ENCODE data around the gene OASL. TPM values are rescaled to one million over a fixed set of nuclear protein-coding genes. Genes with fewer than 3 reads are reported as not detected.
A peak's percentile ranks its signal among the peaks of the same experiment; 100 is the strongest.
"Not testable (repeated sequence)": the region's sequence is repeated elsewhere in the genome, so short reads cannot be mapped to it uniquely, and the experiment has no call there.

OASL gene
- polyA plus RNA-seq, 1 experiment: 0.05 TPM

- CTCF ChIA-PET: interaction anchor here (2.1 kb wide), 1 partner anchor 9 kb away, joined by 10 read pairs; no protein-coding TSS in a partner anchor
- POLR2A ChIA-PET: no interaction called here
- no peaks in the 10 kb centered on the region for H3K9me3 ChIP-seq (ENCODE audit: control insufficient read depth, insufficient read depth, low read length)
- peaks cover 7% of the 10 kb centered on the region for H3K27me3 ChIP-seq (ENCODE audit: control insufficient read depth, insufficient read depth, low read length)
- no peak overlapping the region for H3K27ac ChIP-seq (ENCODE audit: low read depth, low read length)
- no peak for TF ChIP-seq CTCF (IDR thresholded peaks at IDR 0.05; ENCODE audit: low read depth, low read length)
- no peak for DNase-seq (ENCODE audit: low read depth, low spot score)
- H3K4me3 ChIP-seq (ENCODE audit: low read depth, low read length): no peak overlapping the region
These were observed 11.7 kb upstream of the OASL start for GRCh38 chr12:121050725-121051124.

GRCh38 chr12:121048442-121048841, 9.4 kb upstream of the OASL start:
- H3K27me3 ChIP-seq (ENCODE audit: control insufficient read depth, insufficient read depth, low read length): peaks cover 14% of the 10 kb centered on the region
- ChIA-PET CTCF (interaction anchor here (3.0 kb wide), 1 partner anchor 12 kb away, joined by 11 read pairs; no protein-coding TSS in a partner anchor), POLR2A (interaction anchor here (0.6 kb wide), 1 partner anchor 17 kb away, joined by 6 read pairs; no protein-coding TSS in a partner anchor)
- no peak for TF ChIP-seq CTCF (IDR thresholded peaks at IDR 0.05; ENCODE audit: low read depth, low read length)
- H3K4me3 ChIP-seq (ENCODE audit: low read depth, low read length): no peak overlapping the region
- no peak for DNase-seq (ENCODE audit: low read depth, low spot score)
- no peak overlapping the region for H3K27ac ChIP-seq (ENCODE audit: low read depth, low read length)
- H3K9me3 ChIP-seq (ENCODE audit: control insufficient read depth, insufficient read depth, low read length): no peaks in the 10 kb centered on the region

DNA sequence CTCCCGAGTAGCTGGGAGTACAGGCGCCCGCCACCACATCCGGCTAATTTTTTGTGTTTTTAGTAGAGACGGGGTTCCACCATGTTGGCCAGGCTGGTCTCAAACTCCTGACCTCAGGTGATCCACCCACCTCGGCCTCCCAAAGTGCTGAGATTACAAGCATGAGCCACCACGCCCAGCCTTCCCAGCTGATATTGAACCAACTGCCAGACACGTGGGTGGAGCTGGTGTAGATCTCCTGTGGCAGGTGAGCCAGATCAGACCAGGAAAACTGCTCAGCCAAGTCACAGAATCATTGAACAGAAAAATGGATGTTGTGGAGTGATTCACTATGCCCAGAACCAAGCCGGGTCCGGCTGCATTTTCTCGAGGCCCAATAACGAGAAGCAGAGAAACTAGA, 8.4 kb upstream of the OASL start:
- CTCF ChIA-PET: interaction anchor here (3.0 kb wide), 1 partner anchor 13 kb away, joined by 11 read pairs; no protein-coding TSS in a partner anchor
- POLR2A ChIA-PET; H3K27ac ChIP-seq (ENCODE audit: low read depth, low read length); H3K4me3 ChIP-seq (ENCODE audit: low read depth, low read length); DNase-seq (ENCODE audit: low read depth, low spot score); H3K9me3 ChIP-seq (ENCODE audit: control insufficient read depth, insufficient read depth, low read length): not testable (repeated sequence)
- peaks cover 15% of the 10 kb centered on the region for H3K27me3 ChIP-seq (ENCODE audit: control insufficient read depth, insufficient read depth, low read length)

DNA sequence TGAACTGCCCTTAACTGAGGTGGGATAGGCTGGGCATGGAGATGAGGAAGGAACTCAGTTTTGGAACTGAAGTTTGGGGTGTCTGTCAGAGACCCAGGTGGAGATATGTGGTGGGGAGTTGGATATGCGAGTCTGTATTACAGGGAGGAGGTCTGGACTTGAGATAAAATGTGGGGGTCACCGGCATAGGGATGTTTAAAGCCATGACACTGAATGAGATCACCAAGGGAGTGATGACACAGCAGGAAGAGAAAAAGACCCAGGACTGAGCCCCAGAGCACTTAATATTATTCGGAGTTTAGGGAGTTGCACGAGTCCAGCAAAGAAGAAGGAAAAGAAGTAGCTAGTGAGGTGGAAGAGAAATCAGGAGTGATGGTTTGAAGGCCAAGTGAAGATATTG, 4.0 kb upstream of the OASL start:
- H3K4me3 ChIP-seq (ENCODE audit: low read depth, low read length): no peak overlapping the region
- ChIA-PET POLR2A (no interaction called here), CTCF (no interaction called here)
- peaks cover 10% of the 10 kb centered on the region for H3K27me3 ChIP-seq (ENCODE audit: control insufficient read depth, insufficient read depth, low read length)
- no peak for DNase-seq (ENCODE audit: low read depth, low spot score)
- no peaks in the 10 kb centered on the region for H3K9me3 ChIP-seq (ENCODE audit: control insufficient read depth, insufficient read depth, low read length)
- no peak overlapping the region for H3K27ac ChIP-seq (ENCODE audit: low read depth, low read length)
- no peak for TF ChIP-seq CTCF (IDR thresholded peaks at IDR 0.05; ENCODE audit: low read depth, low read length)

DNA sequence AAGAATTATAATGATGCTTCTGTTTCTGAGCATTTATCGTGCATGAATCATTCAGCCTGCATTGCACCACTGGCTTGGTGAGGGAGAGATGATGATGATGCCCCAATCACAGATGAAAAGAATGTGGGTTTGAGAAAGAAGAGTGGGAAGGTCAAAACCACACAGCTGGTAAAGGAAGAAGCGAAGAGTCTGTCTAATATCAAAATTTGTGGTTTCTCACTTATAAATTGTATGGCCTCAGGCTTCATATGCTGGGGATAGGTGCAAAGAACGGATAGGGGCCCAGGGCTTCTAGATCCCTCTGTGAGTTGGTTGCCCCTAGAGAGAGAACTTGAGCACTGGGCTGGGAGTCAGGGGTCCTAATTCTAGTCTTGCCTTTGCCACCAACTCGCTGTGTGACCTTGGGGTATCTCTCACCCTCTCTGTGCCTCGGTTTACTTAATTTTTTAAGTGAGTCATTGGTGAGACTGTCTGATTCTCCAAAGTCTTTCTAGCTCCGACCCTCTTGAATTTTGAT, 2.2 kb downstream of the OASL start:
- no peak for TF ChIP-seq CTCF (IDR thresholded peaks at IDR 0.05; ENCODE audit: low read depth, low read length)
- Histone ChIP-seq H3K4me3 (ENCODE audit: low read depth, low read length) (no peak overlapping the region), H3K9me3 (ENCODE audit: control insufficient read depth, insufficient read depth, low read length) (no peaks in the 10 kb centered on the region), H3K27ac (ENCODE audit: low read depth, low read length) (no peak overlapping the region), H3K27me3 (ENCODE audit: control insufficient read depth, insufficient read depth, low read length) (peaks cover 3% of the 10 kb centered on the region)
- peak; percentile 29 for DNase-seq (ENCODE audit: low read depth, low spot score)
- ChIA-PET POLR2A (interaction anchor here (0.6 kb wide), 1 partner anchor 271 kb away, joined by 6 read pairs; no protein-coding TSS in a partner anchor), CTCF (interaction anchor here (0.5 kb wide), 1 partner anchor 408 kb away, joined by 4 read pairs; no protein-coding TSS in a partner anchor)

All from AG04450 (cell line).